Measurements from ENCODE around the gene FN3K.
"Not testable (repeated sequence)": the region's sequence is repeated elsewhere in the genome, so short reads cannot be mapped to it uniquely, and the experiment has no call there.

Gene FN3K

DNA sequence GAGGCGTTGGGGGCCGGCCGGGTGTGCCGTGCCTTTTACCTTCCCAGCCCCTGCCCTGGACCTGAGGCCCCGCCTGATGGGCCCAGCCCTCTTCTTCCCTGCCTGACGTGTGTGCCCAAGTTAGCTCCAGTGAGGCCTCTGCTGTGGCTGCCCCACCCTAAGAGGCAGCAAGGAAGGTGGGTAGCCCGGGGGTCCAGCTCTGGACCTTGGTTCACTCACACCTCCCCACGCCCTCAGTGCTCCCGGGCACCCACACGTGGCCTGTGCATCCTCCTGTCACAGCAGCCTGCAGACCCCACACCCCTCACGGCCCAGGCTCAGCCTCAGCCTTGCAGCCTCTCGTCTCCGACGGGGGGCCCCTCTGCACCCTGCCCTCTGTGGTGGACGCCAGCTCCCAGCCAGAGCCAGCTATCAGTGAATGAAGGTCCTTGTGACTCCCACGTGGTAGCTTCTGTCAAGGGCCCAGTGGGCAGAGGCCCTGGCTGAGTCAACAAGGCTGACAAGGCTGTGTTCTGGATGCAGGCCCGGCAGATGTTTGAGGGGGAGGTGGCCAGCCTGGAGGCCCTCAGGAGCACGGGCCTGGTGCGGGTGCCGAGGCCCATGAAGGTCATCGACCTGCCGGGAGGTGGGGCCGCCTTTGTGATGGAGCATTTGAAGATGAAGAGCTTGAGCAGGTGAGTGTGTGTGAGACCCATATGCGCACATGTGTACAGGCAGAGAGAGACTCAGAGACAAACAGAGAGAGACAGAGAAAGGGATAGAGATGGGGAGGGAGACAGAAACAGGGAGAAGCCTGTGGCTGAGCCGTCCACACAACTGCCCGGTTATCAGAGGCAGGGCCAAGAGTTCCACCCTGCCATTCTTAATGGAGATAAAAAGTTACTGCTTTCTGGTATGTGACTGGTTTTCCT is 2.8 kb downstream of the FN3K start:
- DNase-seq, result no peak

GRCh38 chr17:82740906-82741759 is 5.7 kb downstream of the FN3K start:
- DNase-seq, result no peak

DNA sequence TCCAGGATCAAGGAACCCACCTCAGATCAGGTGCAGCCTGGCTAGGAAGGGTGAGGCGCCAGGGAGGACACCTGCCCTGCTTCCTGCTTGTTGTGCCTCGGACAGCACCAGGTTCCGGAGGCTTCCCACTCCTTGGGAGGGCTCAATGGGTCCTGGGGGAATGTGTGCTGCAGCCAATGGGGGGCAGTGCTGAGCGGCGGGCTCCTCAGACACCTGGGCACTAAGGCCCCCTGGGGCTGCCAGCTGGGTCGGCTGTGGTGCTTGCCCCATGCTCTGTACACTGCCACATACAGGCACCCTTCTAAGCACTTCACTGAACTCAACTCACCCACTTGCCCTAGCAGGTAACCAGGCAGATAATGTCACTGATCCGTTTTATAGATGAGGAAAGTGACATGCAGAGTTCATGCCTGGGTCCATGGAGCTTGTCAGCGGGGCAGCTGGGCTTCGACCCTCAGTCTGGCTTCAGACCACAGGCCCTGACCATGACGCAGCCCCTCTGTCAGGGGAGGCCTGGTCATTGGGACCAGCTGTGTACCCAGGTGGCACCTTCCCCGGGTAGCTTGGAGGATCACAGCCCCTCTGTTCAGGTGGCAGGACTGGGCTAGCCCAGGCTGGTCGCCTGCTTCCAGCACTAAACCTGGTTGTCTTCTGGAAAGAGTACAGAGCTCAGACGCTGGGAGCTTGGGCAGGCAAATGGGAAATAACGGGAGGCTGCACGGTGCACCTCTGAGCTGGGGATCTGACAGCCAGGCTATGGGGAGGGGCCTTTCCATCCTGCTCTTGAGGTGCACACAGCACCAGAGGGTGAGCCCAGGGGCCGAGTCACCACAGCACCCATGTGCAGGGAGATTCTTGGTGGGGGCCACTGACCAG is 8.2 kb downstream of the FN3K start:
- DNase-seq, result no peak

GRCh38 chr17:82744736-82745135 is 9.3 kb downstream of the FN3K start:
- DNase-seq, result not testable (repeated sequence)

- DNase-seq, result no peak
Observed at GRCh38 chr17:82745524-82745923, 10.1 kb downstream of the FN3K start.

DNA sequence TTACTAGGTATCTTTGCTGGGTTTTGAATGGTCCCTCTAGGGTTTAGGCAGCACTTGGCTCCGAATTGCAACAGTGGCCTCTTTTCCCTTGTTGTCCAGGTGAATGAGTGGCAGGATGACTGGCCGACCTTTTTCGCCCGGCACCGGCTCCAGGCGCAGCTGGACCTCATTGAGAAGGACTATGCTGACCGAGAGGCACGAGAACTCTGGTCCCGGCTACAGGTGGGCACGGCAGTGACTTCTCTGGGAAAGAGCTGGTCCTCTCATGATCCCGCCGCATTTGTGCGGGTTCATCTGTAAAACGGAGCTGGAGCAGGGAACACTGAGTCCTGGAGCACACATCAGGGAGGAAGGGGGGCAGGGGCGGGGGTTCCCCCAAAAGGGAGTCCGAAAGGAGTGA is 13.3 kb downstream of the FN3K start:
- DNase-seq, result no peak

DNA sequence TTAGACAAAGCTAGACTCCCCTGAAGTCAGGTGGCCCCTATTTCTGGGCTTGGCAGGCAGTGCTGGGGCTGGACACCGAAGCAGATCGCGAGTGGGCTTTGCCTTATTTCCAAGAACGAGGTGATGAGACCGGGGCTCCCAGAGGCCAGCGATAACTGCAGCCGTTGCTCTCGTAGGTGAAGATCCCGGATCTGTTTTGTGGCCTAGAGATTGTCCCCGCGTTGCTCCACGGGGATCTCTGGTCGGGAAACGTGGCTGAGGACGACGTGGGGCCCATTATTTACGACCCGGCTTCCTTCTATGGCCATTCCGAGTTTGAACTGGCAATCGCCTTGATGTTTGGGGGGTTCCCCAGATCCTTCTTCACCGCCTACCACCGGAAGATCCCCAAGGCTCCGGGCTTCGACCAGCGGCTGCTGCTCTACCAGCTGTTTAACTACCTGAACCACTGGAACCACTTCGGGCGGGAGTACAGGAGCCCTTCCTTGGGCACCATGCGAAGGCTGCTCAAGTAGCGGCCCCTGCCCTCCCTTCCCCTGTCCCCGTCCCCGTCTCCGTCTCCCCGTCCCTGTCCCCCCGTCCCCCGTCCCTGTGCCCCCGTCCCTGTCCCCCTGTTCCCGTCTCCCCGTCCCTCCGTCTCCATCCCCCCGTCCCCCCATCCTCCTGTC is 15.0 kb downstream of the FN3K start:
- DNase-seq, result no peak

DNA sequence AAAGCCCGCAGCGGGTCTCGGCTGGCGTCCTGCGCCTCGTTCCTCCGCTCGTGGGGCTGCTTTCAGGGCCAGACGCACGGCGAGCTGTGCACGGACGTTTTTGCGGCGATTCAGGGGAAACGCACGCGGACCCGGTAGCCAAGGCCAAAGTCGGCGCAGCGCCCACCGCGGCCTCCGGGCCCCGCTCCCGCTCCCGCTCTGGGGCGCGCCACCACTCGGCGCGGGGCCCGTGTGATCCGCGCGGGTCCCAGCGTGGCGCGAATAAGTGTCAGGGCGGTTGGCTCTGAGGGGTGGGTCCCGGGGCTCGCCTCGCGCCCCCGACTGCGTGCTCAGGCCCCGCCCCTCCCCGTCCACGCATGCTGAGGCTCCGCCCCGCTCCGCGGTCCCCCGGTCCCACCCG is 15.8 kb downstream of the FN3K start:
- no peak for DNase-seq

- DNase-seq, result peak; percentile 64 to 80
Observed at GRCh38 chr17:82751571-82752370, 16.4 kb downstream of the FN3K start, which contains the start of gene TBCD. TSS of gene TBCD (plus strand) at chr17:82752065. CDS start at chr17:82752194, 129 bp downstream.

DNA sequence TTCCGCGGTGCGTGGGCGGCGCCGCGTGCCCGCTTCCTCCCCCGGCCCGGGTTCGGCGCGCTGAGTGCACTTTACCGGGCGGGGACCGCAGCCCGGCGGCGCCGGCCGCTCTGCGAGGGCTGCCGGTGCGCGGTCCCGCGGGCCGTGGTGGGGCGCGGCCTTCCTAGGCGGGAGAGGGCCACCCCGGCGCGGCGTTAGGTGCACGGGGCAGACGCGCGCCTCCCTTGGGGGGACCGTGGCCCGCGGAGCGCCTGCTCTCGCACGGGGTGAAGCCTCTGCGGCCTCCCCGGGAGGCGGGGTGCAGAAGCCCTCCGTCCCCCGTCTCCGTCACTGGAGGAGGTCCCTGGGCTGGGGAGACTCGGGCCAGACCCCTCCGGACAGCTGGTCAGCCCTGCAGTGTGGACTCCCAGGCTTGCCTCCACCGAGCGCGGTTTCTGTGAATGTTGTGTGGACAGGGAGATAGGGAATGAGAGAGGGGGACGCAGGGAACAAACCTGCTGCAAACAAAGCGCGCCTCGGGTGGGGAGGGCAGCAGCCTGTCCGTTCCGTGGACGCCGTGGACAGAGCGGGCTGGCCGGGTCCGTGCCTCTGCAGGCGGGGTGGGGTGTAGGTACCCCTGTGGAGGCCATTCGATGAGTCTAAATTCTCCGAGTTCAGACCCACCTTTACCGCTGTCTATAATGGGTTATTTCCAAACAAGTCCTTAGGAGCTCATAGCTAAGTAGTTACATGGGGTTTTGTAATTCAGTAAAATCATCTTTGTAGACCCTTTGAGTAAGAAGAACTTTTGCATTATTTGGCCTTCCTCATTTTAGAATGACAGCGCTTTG is 17.2 kb downstream of the FN3K start:
- no peak for DNase-seq

DNA sequence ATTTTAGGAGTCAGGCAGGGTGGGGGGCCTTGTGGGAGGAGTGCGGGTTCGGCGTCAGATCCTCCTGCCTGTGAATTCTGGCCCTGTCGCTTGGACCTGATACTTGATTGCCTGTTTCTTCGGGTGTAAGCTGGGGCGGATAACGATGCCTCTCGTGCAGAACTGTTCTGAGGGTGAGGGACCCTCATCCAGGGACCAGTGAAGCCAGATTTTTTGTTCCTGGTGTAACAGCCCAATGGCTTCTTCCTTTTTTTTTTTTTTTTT is 17.7 kb downstream of the FN3K start:
- DNase-seq, result no peak

DNA sequence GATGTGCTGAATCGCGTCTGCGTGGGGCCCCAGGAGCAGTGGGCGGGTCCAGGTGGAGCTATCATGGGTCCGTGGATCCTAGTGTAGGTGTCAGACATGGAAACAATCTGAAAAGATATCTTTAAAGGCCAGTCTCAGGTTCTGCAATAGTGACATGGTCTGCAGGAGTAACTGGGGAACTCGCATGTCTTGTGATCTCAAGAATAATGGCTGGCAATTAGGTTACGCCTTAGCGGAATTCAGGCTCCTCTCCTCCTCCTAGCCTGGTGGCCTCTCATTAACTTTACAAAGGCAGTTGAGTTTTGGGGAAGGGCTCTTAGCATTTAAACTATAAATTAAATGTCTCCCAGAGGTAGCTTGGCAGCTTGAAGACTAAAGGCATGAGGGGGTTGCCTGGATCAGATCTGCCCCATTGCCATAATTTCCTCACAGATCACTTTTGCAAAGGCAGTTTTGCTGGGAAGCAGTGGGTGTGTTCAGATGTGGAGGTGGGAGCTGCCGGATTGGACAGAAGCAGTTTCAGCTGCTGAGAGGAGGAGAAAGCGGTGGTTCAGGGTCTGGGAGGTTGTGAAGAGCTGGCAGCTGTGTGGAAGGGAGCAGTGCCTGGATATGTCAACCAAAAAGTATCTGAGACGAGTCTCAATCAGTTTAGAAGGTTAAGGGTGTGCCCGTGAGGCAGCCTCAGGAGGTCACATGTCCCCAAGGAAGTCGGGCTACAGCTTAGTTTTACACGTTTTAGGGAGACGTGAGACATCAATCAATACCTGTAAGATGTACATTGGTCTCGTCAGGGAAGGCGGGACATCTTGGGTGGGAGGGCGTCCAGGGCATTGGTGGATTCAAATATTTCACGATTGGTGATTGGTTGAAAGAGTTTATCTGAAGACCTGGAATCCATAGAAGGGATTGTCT is 19.1 kb downstream of the FN3K start:
- no peak for DNase-seq

DNA sequence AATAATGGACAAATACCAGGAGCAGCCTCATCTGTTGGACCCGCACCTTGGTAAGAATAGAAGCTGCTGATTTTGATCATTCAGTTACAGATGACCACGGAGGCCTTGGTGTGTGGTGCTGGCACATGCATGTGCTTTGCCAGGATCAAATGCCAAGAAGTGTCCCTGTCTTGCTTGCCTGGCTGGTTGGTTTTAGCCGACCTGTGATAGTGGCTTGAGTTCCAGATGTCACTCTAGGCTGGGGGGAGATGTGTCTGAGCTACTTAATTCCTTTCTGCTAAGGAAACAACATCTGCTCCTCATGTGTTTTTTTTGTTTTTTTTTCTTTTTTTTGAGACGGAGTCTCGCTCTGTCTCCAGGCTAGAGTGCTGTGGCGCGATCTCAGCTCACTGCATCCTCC is 20.8 kb downstream of the FN3K start:
- DNase-seq, result no peak

DNA sequence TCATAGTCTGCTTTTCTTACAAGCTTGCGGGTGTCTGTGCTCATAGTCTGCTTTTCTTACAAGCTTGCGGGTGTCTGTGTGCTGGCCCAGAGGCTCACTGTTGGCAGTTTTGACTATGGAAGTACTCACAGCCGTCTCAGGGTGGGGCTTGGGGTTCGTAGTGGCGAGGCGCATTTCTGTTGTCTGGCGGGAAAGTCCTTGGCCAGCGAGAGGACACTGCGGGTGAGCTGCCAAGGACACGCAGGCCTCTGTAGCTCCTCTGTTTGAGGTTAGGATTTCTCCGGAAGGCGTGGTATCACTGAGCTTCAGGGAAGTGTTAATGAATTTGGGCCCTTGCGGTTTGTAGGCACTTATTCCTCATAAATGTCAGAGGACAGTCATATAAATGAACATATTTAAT is 30.0 kb downstream of the FN3K start:
- no peak for DNase-seq

GRCh38 chr17:82767041-82767754 is 31.8 kb downstream of the FN3K start:
- DNase-seq, result peak in 1 of 2 experiments; percentile 10

DNA sequence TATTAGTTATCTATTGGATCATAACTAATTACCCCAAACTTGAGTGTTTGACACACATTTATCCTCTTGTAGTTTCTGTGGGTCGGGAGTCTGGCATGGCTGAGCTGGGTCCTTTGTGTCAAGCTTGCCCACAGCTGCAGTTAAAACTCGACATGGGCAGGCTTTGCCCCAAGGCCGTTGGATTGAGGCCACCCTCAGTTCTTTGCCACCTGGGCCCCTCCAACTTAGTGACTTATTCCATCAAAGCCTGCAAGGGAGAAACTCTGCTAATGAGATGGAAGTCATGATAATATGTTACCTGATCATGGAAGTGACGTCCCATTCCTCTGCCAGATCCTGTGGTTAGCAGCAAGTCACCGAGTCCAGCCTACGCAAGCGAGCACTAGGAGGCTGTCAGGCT is 33.6 kb downstream of the FN3K start:
- no peak for DNase-seq

- DNase-seq, result peak in 1 of 2 experiments; percentile 31
Observed at GRCh38 chr17:82772026-82772425, 36.6 kb downstream of the FN3K start.

DNA sequence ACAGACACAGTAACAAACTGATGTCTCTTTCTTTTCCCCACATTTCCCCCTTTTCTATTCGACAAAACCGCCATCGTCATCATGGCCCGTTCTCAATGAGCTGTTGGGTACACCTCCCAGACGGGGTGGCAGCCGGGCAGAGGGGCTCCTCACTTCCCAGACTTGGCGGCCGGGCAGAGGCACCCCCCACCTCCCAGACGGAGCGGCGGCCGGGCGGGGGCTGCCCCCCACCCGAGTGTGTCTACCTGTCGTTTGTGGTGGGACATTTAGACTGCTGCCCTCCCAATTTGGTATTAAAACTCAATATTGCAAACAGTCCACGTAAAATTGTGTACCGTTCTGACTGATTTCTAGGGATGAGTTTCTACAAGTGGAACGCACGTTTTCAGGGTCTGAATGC is 39.0 kb downstream of the FN3K start:
- not testable (repeated sequence) for DNase-seq
